NAMALWA (cell line): ENCODE results near the gene TTC27.
"Not testable (repeated sequence)": the region's sequence is repeated elsewhere in the genome, so short reads cannot be mapped to it uniquely, and the experiment has no call there.

Experiments used
- DNase-seq: peaks from one replicate; pipeline ENCODE4 v3.0.0-alpha.2; 2015; ENCODE audit warnings: low spot score

Gene TTC27

DNA sequence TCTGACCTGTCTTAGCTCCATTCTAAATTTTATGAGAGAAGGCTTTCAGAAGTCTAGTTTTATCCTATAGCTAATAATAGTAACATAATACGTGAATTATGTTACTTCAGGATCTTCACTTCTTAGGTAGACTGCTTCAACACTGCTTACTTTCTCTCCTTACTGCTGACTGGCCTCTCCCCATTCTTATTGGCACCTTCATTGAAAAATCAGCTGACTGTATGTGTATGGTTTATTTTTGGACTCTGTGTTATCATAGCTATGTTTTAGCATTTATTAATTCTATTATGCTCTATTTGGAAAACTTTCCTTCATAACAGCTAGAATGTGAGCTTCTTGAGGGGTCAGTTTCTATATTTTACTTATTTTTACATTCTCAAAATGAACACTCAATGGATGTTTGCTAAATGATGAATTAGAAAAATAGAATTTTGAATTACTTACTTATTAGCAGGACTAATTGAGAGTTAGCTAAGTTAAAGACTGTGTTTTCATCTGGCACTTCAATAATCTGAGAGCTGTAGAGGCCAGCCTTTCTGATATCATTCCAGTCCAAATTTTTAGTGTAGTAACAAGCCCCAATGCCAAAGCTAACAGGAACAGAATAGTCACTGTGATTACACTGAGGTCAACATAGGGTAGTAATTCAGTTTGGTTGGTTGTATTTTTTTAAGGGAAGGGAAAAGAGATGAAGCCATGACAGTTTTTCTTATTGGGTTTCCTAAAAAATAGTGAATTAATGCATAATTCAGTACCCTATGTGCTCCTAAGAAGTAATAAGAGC is 92.3 kb downstream of the TTC27 start:
- no peak for DNase-seq

GRCh38 chr2:32720771-32721170 is 92.9 kb downstream of the TTC27 start:
- no peak for DNase-seq

- no peak for DNase-seq
These were observed 93.5 kb downstream of the TTC27 start for GRCh38 chr2:32721376-32721775.

DNA sequence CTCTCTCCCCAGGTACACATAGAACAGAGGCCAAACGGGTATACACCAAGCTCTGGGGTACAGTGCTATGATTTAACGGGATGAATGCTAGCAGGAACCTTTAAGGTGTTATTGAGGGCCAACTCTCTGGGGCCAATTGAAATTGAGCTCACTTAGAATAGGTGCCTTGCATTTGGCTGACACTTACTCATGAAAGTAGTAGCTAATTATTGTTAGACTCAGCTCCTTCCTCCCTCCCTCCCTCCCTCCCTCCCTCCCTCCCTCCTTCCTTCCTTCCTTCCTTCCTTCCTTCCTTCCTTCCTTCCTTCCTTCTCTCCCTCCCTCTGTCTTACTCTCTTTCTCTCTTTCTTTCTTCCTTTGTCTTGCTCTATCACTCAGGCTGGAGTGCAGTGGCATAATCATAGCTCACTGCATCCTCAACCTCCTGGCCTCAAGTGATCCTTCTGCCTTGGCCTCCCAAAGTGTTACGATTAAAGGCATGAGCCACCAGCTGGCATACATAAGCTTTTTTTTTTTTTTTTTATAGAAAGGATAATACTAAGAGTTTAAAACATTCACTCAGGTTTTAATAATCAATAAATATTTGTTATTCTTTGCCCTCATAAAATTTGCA is 95.7 kb downstream of the TTC27 start:
- DNase-seq = no peak

DNA sequence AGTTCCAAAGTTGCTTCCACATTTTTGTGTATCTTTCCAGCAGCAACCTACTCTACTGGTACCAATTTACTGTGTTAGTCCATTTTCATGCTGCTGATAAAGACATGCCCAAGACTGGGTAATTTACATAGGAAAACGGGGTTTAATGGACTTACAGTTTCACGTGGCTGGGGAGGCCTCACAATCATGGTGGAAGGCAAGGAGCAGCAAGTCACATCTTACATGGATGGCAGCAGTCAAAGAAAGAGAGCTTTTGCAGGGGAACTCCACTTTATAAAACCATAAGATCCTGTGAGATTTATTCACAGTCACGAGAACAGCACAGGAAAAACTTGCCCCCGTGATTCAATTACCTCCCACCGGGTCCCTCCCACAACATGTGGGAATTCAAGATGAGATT is 98.8 kb downstream of the TTC27 start:
- DNase-seq = not testable (repeated sequence)

GRCh38 chr2:32727157-32727556 is 99.3 kb downstream of the TTC27 start:
- DNase-seq = no peak

GRCh38 chr2:32730958-32731357 is 103.1 kb downstream of the TTC27 start:
- not testable (repeated sequence) for DNase-seq

GRCh38 chr2:32732120-32732519 is 104.3 kb downstream of the TTC27 start:
- DNase-seq = no peak

DNA sequence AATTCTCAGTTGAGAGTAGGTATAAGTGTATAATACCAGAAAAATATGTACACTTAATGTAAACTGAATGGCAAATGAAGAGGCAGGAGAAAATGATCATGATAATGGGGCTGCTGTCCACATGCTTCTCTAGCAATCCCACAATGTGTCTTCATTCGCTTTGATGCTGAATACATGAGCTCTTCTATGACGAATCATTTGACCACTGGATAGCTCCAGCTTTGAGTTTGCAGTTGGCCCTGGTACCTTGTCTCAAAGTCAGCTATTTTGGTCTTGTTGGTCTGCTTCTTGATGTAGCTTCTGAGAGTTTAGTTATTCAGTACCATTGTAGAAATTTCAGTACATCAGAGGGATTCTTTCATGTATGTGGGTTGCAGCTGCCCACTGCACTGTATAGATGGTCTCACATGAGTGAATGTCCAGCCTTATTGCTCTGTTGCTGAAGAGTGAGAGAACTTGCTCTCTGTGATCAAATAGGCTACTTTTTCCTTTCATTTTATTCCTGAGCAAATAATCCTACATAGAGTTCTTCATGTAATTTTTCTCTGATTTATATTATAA is 105.1 kb downstream of the TTC27 start:
- no peak for DNase-seq

- no peak for DNase-seq
These were observed 107.5 kb downstream of the TTC27 start for GRCh38 chr2:32735348-32735747.

GRCh38 chr2:32738939-32739338 is 111.1 kb downstream of the TTC27 start:
- DNase-seq = no peak

DNA sequence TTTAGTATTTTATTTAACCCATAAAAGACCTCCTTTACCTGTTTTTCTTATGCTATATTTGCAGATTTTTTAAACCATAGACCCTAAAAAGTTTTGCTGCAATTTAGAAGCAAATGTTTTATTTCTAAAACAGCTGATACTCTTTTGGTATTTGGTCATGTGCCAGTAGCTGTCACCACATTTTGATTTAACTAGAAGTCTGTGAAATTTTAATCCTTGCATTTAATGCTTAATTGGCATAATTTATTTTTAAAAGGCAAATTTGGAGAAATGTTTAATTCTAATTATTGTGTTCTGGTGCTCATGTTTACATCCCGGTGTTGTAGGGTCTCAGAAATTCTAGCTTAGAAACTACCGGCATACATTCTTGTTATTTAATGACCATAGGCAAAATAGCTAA is 111.8 kb downstream of the TTC27 start:
- DNase-seq = no peak

DNA sequence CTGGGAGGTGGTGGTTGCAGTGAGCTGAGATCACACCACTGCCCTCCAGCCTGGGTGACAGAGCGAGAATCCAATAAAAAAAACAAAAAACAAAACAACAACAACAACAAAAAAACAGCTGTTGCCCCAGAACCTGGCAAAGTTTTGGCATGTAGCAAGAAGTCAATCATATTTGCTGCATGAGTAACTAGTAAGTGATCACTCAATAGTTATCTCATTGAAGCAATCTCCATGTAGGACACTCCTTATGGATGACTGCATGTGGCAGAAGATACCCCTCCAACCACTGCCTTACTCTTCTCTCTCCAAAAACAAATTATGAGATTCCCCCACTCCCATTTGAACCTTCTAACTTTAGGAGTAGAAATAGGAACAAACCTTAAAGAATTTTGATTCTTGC is 113.7 kb downstream of the TTC27 start:
- DNase-seq = no peak

DNA sequence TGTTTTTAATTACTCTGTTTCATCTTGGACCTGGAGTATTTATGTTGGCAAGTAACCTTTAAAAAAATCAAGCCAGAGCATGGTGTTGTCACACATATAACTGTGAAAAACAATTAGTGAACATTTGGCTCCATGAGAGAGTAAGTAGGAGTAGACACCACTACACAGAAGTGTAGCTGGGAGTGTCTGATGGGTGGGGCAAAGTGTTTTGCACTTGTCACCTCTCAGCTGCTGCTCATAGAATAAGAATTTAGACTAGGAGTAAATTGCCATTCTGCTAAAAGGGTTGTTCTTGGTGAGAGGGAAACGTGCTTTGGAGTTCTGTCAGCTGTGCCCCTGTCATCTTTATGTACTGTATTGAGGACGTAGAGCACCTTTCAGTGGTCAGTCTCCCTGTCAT is 114.5 kb downstream of the TTC27 start:
- no peak for DNase-seq

- no peak for DNase-seq
These were observed 115.8 kb downstream of the TTC27 start for GRCh38 chr2:32743480-32744236.

- DNase-seq = no peak
These were observed 117.3 kb downstream of the TTC27 start for GRCh38 chr2:32745191-32745590.

DNA sequence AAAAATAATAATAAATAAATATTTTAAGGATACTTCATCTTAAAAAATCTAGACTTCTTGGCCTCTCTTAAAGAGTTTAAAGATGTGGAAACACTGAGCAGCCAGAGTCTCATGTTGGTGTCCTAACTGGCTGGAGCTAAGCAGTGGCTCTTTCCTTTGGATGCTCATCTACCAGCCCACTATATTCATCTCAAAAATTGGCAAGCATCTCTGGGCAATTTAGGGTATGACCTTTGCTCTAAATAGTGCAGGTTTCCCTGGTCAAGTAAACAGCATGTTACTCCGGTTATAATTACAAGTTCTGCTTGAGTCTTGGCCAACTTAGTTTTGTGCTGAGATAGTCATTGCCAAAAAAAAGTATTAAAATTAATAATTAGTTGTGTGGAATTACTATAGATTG is 117.8 kb downstream of the TTC27 start:
- DNase-seq = no peak

GRCh38 chr2:32746669-32747068 is 118.8 kb downstream of the TTC27 start:
- DNase-seq = no peak

DNA sequence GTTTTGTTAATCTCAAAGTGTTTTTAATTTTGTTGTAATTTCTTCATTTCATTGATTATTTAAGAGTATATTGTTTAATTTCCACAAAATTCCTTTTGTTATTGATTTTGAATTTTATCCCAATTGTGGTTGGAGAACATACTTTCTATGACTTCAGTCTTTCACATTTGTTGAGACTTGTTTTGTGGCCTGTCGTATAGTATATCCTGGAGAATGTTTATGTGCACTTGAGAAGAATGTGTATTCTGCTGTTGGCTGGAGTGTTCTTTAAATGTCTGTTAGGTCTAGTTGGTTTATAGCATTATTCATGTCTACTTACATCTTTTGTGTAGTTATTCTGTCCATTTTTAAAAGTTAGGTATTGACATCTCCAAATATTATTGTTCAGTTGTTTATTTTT is 120.3 kb downstream of the TTC27 start:
- no peak for DNase-seq

DNA sequence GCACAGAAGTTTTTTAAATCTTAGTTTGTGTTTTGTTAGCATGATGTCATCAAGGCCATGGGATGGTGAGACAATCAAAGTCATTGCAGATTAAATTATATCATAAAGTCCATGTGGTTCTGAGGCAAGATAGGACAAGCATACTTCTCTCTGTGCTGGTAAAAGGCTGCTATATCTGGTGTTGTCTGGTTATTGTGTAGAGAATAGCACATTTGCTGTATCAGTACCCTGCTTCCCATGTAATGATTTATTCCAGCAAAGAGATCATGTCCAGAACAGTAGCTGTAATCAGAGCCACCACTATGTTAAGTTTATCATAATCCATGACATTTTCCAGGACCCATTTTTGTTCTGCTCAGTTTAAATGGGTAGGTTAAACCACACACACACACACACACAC is 123.0 kb downstream of the TTC27 start:
- DNase-seq = no peak

DNA sequence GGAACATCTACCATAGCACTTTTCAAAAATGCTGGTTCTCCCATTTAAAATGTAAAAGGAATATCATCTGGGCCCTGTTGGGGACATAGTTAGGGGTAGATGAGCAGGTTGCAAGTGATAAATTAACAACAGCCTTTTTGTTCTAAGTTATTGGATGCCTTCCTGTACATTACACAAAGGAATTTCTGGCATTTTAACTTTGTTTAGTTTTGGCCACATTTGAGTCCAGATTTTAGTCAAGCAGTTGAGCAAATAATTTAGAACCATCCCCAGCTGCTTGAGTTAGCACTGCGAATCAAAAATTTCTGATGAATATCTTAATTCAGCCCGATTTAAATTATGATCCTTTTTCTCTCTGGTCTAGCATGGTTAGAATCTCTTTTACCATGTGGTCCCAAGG is 124.4 kb downstream of the TTC27 start:
- DNase-seq = no peak

DNA sequence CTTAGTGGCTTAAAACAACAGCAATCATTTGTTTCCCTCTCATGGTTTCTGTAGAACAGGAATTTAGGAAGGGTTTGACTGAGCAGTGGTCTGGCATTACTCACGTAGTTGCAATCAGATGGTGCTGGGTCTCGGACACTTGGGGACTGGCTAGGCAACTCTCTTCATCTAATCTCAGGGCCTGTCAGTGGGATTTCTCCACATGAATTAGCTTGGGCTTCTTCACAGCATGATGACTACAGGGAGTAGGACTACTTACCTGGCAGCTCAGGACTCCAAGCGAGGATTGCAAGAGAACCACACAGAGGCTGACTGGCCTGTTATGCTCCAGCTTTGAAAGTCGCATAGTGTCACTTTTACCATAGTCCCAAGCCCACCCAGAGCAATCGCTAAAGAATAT is 125.1 kb downstream of the TTC27 start:
- no peak for DNase-seq

DNA sequence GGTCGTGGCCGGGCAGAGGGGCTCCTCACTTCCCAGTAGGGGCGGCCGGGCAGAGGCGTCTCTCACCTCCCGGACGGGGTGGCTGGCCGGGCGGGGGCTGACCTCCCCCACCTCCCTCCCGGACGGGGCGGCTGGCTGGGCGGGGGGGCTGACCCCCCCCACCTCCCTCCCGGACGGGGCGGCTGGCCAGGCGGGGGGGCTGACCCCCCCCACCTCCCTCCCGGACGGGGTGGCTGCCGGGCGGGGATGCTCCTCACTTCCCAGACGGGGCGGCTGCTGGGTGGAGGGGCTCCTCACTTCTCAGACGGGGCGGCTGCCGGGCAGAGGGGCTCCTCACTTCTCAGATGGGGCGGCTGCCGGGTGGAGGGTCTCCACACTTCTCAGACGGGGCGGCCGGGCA is 126.8 kb downstream of the TTC27 start:
- not testable (repeated sequence) for DNase-seq
